ENCODE measurements around the gene KRT16. TPM values are rescaled to one million over a fixed set of nuclear protein-coding genes. Genes with fewer than 3 reads are reported as not detected.
"Not testable (repeated sequence)": the region's sequence is repeated elsewhere in the genome, so short reads cannot be mapped to it uniquely, and the experiment has no call there.

KRT16 gene
- total RNA-seq, 1 experiment from 2014 or later, result 109 TPM

GRCh38 chr17:41621916-41622315, 9.3 kb upstream of the KRT16 start:
- H3K27me3 Mint-ChIP-seq (ENCODE audit: insufficient read depth, unreplicated experiment), result no peaks in the 10 kb centered on the region
- intact Hi-C loops (cut with micrococcal nuclease), result no loop called here
- DNase-seq (ENCODE audit: unreplicated experiment), result no peak
- BruUV-seq (replicated peaks), result no TSS peak
- no peak for TF ChIP-seq CTCF (IDR thresholded peaks at IDR 0.05; ENCODE audit: unreplicated experiment)
- peak overlapping the region; percentile 89 for H3K27ac Mint-ChIP-seq (ENCODE audit: low read depth, unreplicated experiment)
- ChIA-PET CTCF (interaction anchor here (0.6 to 1.1 kb wide), 4 partner anchors 27 to 129 kb away, joined by 3 to 5 read pairs (median 4); no protein-coding TSS in a partner anchor), POLR2A (interaction anchor here (0.6 to 13.2 kb wide), 7 partner anchors 9 to 803 kb away, joined by 3 to 366 read pairs (median 4); partner anchors contain the start of genes KRT14 and KRT15)
- peaks cover 47% of the 10 kb centered on the region for H3K4me1 Mint-ChIP-seq (ENCODE audit: insufficient read depth, unreplicated experiment)
- H3K4me3 Mint-ChIP-seq (ENCODE audit: unreplicated experiment), result peak overlapping the region; percentile 86
- peaks cover 76% of the 10 kb centered on the region for H3K36me3 Mint-ChIP-seq (ENCODE audit: insufficient read depth, unreplicated experiment)
- H3K9me3 Mint-ChIP-seq (ENCODE audit: unreplicated experiment), result no peaks in the 10 kb centered on the region

- H3K9me3 Mint-ChIP-seq (ENCODE audit: unreplicated experiment); DNase-seq (ENCODE audit: unreplicated experiment); intact Hi-C loops (cut with micrococcal nuclease); BruUV-seq (replicated peaks); H3K27me3 Mint-ChIP-seq (ENCODE audit: insufficient read depth, unreplicated experiment): not testable (repeated sequence)
- Mint-ChIP-seq H3K36me3 (ENCODE audit: insufficient read depth, unreplicated experiment) (peaks cover 81% of the 10 kb centered on the region), H3K4me1 (ENCODE audit: insufficient read depth, unreplicated experiment) (peaks cover 47% of the 10 kb centered on the region), H3K4me3 (ENCODE audit: unreplicated experiment) (peak overlapping the region; percentile 86), H3K27ac (ENCODE audit: low read depth, unreplicated experiment) (peak overlapping the region; percentile 89)
- CTCF ChIA-PET, result interaction anchor here (0.6 to 1.2 kb wide), 4 partner anchors 40 to 70 kb away, joined by 3 to 5 read pairs (median 4); no protein-coding TSS in a partner anchor
- POLR2A ChIA-PET, result interaction anchor here (0.7 to 13.2 kb wide), 8 partner anchors 8 to 893 kb away, joined by 3 to 366 read pairs (median 4); partner anchors contain the start of gene KRT16
Observed at GRCh38 chr17:41621435-41621817, 8.9 kb upstream of the KRT16 start.

- intact Hi-C loops (cut with micrococcal nuclease), result no loop called here
- POLR2A ChIA-PET, result interaction anchor here (0.6 to 13.2 kb wide), 12 partner anchors 8 to 894 kb away, joined by 3 to 366 read pairs (median 3); partner anchors contain the start of gene KRT16
- Mint-ChIP-seq H3K27ac (ENCODE audit: low read depth, unreplicated experiment) (peak overlapping the region; percentile 89), H3K4me1 (ENCODE audit: insufficient read depth, unreplicated experiment) (peaks cover 43% of the 10 kb centered on the region), H3K4me3 (ENCODE audit: unreplicated experiment) (peak overlapping the region; percentile 86), H3K9me3 (ENCODE audit: unreplicated experiment) (no peaks in the 10 kb centered on the region), H3K36me3 (ENCODE audit: insufficient read depth, unreplicated experiment) (peaks cover 81% of the 10 kb centered on the region), H3K27me3 (ENCODE audit: insufficient read depth, unreplicated experiment) (no peaks in the 10 kb centered on the region)
- DNase-seq (ENCODE audit: unreplicated experiment), result peak; percentile 75
- BruUV-seq (replicated peaks), result TSS peak; percentile 4
- CTCF ChIA-PET, result interaction anchor here (0.6 to 1.2 kb wide), 8 partner anchors 27 to 71 kb away, joined by 3 to 6 read pairs (median 3); no protein-coding TSS in a partner anchor
- TF ChIP-seq CTCF (IDR thresholded peaks at IDR 0.05; ENCODE audit: unreplicated experiment), result no peak
Observed at GRCh38 chr17:41620583-41621434, 8.2 kb upstream of the KRT16 start.

GRCh38 chr17:41619927-41620582, 7.5 kb upstream of the KRT16 start:
- Mint-ChIP-seq H3K4me1 (ENCODE audit: insufficient read depth, unreplicated experiment) (peaks cover 45% of the 10 kb centered on the region), H3K36me3 (ENCODE audit: insufficient read depth, unreplicated experiment) (peaks cover 87% of the 10 kb centered on the region), H3K4me3 (ENCODE audit: unreplicated experiment) (peak overlapping the region; percentile 86)
- H3K9me3 Mint-ChIP-seq (ENCODE audit: unreplicated experiment); H3K27ac Mint-ChIP-seq (ENCODE audit: low read depth, unreplicated experiment); intact Hi-C loops (cut with micrococcal nuclease); H3K27me3 Mint-ChIP-seq (ENCODE audit: insufficient read depth, unreplicated experiment); BruUV-seq (replicated peaks); DNase-seq (ENCODE audit: unreplicated experiment): not testable (repeated sequence)
- POLR2A ChIA-PET, result interaction anchor here (0.6 to 13.2 kb wide), 8 partner anchors 7 to 792 kb away, joined by 3 to 366 read pairs (median 4); partner anchors contain the start of genes EIF1 and KRT16
- CTCF ChIA-PET, result interaction anchor here (0.6 to 1.2 kb wide), 6 partner anchors 27 to 70 kb away, joined by 3 to 6 read pairs (median 3); no protein-coding TSS in a partner anchor
